H9 (cell line): ENCODE measurements around the gene NR1I2. TPM values are rescaled to one million over a fixed set of nuclear protein-coding genes. Genes with fewer than 3 reads are reported as not detected.

Source experiments
- DNase-seq: peaks from one replicate; pipeline ENCODE4 v3.0.0-alpha.2; 2017
- H2AFZ ChIP-seq: one replicate; pipeline ENCODE4 v1.6.1; 2013; ENCODE audit warnings: mild to moderate bottlenecking, low read length, control low read depth, moderate library complexity
- H2AK5ac ChIP-seq: 2 replicates; pipeline ENCODE4 v1.6.1; 2013; ENCODE audit warnings: low read length, control low read depth, mixed read lengths; ENCODE audit not compliant: insufficient read length
- H2BK120ac ChIP-seq: one replicate; pipeline ENCODE4 v1.6.1; 2013; ENCODE audit warnings: low read depth, mild to moderate bottlenecking, low read length, control low read depth, inconsistent platforms; ENCODE audit not compliant: poor library complexity, severe bottlenecking
- H2BK12ac ChIP-seq: 2 replicates; pipeline ENCODE4 v1.6.1; 2013; ENCODE audit warnings: low read length, control low read depth, mixed read lengths, low read depth; ENCODE audit not compliant: insufficient read length
- H2BK15ac ChIP-seq: 2 replicates; pipeline ENCODE4 v1.6.1; 2013; ENCODE audit warnings: low read depth, low read length, control low read depth
- H2BK20ac ChIP-seq: one replicate; pipeline ENCODE4 v1.6.1; 2013; ENCODE audit warnings: low read depth, mild to moderate bottlenecking, low read length, control low read depth, inconsistent platforms; ENCODE audit not compliant: poor library complexity, severe bottlenecking
- H2BK5ac ChIP-seq: 2 replicates; pipeline ENCODE4 v1.6.1; 2013; ENCODE audit warnings: low read length, control low read depth, mixed read lengths; ENCODE audit not compliant: insufficient read length
- H3K14ac ChIP-seq: 2 replicates; pipeline ENCODE4 v1.6.1; 2013; ENCODE audit warnings: low read length, control low read depth; ENCODE audit not compliant: insufficient read depth
- H3K18ac ChIP-seq: 2 replicates; pipeline ENCODE4 v1.6.1; 2013; ENCODE audit warnings: low read depth, mild to moderate bottlenecking, mixed read lengths, low read length, control low read depth; ENCODE audit not compliant: insufficient read length
- H3K23ac ChIP-seq: 2 replicates; pipeline ENCODE4 v1.6.1; 2013; ENCODE audit warnings: low read length, control low read depth, mixed read lengths, low read depth; ENCODE audit not compliant: insufficient read length
- H3K23me2 ChIP-seq: 2 replicates; pipeline ENCODE4 v1.6.1; 2013; ENCODE audit warnings: low read depth, mild to moderate bottlenecking, mixed read lengths, low read length, control low read depth; ENCODE audit not compliant: insufficient read length, poor library complexity, severe bottlenecking
- H3K27ac ChIP-seq: 2 replicates; pipeline ENCODE4 v1.5.1; 2013; ENCODE audit warnings: low read length, control low read depth, mixed read lengths, low read depth; ENCODE audit not compliant: insufficient read length
- H3K27me3 ChIP-seq: 2 replicates; pipeline ENCODE4 v1.6.1; 2013; ENCODE audit warnings: low read length, control low read depth, inconsistent platforms; ENCODE audit not compliant: insufficient read depth
- H3K4ac ChIP-seq: 2 replicates; pipeline ENCODE4 v1.6.1; 2013; ENCODE audit warnings: low read depth, mild to moderate bottlenecking, control low read depth, inconsistent platforms, low read length, moderate library complexity
- H3K4me1 ChIP-seq: 2 replicates; pipeline ENCODE4 v1.6.1; 2013; ENCODE audit warnings: low read length, control low read depth, inconsistent platforms; ENCODE audit not compliant: insufficient read depth
- H3K4me2 ChIP-seq: 2 replicates; pipeline ENCODE4 v1.6.1; 2013; ENCODE audit warnings: low read length, control low read depth, mixed read lengths; ENCODE audit not compliant: insufficient read length, insufficient read depth
- H3K56ac ChIP-seq: 2 replicates; pipeline ENCODE4 v1.6.1; 2013; ENCODE audit warnings: low read depth, mild to moderate bottlenecking, mixed read lengths, low read length, control low read depth; ENCODE audit not compliant: insufficient read length
- H3K79me1 ChIP-seq: 2 replicates; pipeline ENCODE4 v1.6.1; 2013; ENCODE audit warnings: low read depth, mild to moderate bottlenecking, moderate library complexity, low read length, control low read depth, inconsistent platforms; ENCODE audit not compliant: insufficient read depth, poor library complexity, severe bottlenecking
- H3K79me2 ChIP-seq: 2 replicates; pipeline ENCODE4 v1.6.1; 2013; ENCODE audit warnings: low read length, control low read depth, inconsistent platforms; ENCODE audit not compliant: insufficient read depth
- H3K9ac ChIP-seq: 2 replicates; pipeline ENCODE4 v1.6.1; 2013; ENCODE audit warnings: low read length, control low read depth, mixed read lengths; ENCODE audit not compliant: insufficient read length; ENCODE audit errors: extremely low read depth
- H3K9me3 ChIP-seq: one replicate; pipeline ENCODE4 v1.6.1; 2013; ENCODE audit warnings: low read depth, low read length, inconsistent platforms; ENCODE audit not compliant: control insufficient read depth
- H3T11ph ChIP-seq: one replicate; pipeline ENCODE4 v1.6.1; 2013; ENCODE audit warnings: mild to moderate bottlenecking, low read length, control low read depth, inconsistent platforms
- H4K20me1 ChIP-seq: one replicate; pipeline ENCODE4 v1.6.1; 2013; ENCODE audit not compliant: control insufficient read depth, insufficient read length, insufficient read depth
- H4K5ac ChIP-seq: 2 replicates; pipeline ENCODE4 v1.6.1; 2013; ENCODE audit warnings: low read depth, mild to moderate bottlenecking, mixed read lengths, low read length, control low read depth; ENCODE audit not compliant: insufficient read length
- H4K8ac ChIP-seq: replicated peaks from 2 replicates; pipeline ENCODE4 v1.6.1; 2013; ENCODE audit warnings: low read length, control low read depth, mixed read lengths, low read depth; ENCODE audit not compliant: insufficient read length
- H4K91ac ChIP-seq: 2 replicates; pipeline ENCODE4 v1.6.1; 2013; ENCODE audit warnings: low read depth, mild to moderate bottlenecking, moderate library complexity, mixed read lengths, low read length, control low read depth; ENCODE audit not compliant: insufficient read length
- H3K27ac Mint-ChIP-seq, 3 experiments: 2 replicates in 2 of 3; 3 replicates in 1 of 3; pipeline ENCODE4 v1.8.0; 2020 to 2021; ENCODE audit warnings: mixed read lengths in 3 of 3, mild to moderate bottlenecking in 1 of 3, moderate library complexity in 1 of 3
- H3K27me3 Mint-ChIP-seq: 2 replicates; pipeline ENCODE4 v1.8.0; 2021; ENCODE audit warnings: low read depth, mild to moderate bottlenecking, moderate library complexity, mixed read lengths
- H3K36me3 Mint-ChIP-seq, 3 experiments: 2 replicates in 2 of 3; 3 replicates in 1 of 3; pipeline ENCODE4 v1.8.0; 2020 to 2021; ENCODE audit warnings: low read depth in 3 of 3, mixed read lengths in 3 of 3; ENCODE audit not compliant: insufficient read depth in 1 of 3
- H3K4me1 Mint-ChIP-seq, 2 experiments: 2 replicates each; pipeline ENCODE4 v1.8.0; 2020; ENCODE audit warnings: mixed read lengths in 2 of 2
- H3K4me3 Mint-ChIP-seq, 2 experiments: 2 replicates in 1 of 2; 3 replicates in 1 of 2; pipeline ENCODE4 v1.8.0; 2020 to 2021; ENCODE audit warnings: mild to moderate bottlenecking in 2 of 2, mixed read lengths in 2 of 2, moderate library complexity in 1 of 2
- H3K9me3 Mint-ChIP-seq, 2 experiments: 2 replicates in 1 of 2; 3 replicates in 1 of 2; pipeline ENCODE4 v1.8.0; 2020; ENCODE audit warnings: mild to moderate bottlenecking in 2 of 2, mixed read lengths in 2 of 2, moderate library complexity in 1 of 2
- CTCF ChIP-seq: fragments of 200-600 bp; sonication (generic); conservative IDR thresholded peaks from 3 replicates; pipeline ENCODE4 v1.8.0; 2021; ENCODE audit warnings: antibody characterized with exemption, mild to moderate bottlenecking
- WGBS: extraction: QIAGEN DNeasy Blood & Tissue Kit; methylation state at CpG from one replicate; pipeline ENCODE4 v1.1.7; 2013; ENCODE audit warnings: missing lambda C conversion rate, low lambda C conversion rate, mixed read lengths; ENCODE audit not compliant: insufficient read length; ENCODE audit errors: extremely low coverage; 5-methylcytosine and 5-hydroxymethylcytosine counted together
- total RNA-seq: library from RNA; stranded (reverse); gene quantifications from 2 replicates; pipeline ENCODE4 v1.2.1, GENCODE V29; 2021

Gene NR1I2
- total RNA-seq, 1 experiment from 2014 or later, result not detected

- H3K4me3 Mint-ChIP-seq, result no peak overlapping the region
- Histone ChIP-seq H3K4me1 (no peaks in the 10 kb centered on the region), H3K27me3 (no peaks in the 10 kb centered on the region), H2AFZ (no peak overlapping the region), H4K8ac (no peak overlapping the region), H3K4ac (no peak overlapping the region), H3K4me2 (no peak overlapping the region), H3K9me3 (no peaks in the 10 kb centered on the region), H2BK120ac (no peak overlapping the region), H3K14ac (no peak overlapping the region), H3K23me2 (no peaks in the 10 kb centered on the region), H3K27ac (no peak overlapping the region), H2BK20ac (no peak overlapping the region), H3K56ac (no peak overlapping the region), H3K23ac (no peak overlapping the region), H4K20me1 (no peaks in the 10 kb centered on the region), H3T11ph (no peak overlapping the region), H3K18ac (no peak overlapping the region), H2AK5ac (no peak overlapping the region), H2BK15ac (no peak overlapping the region), H2BK5ac (no peak overlapping the region), H2BK12ac (no peak overlapping the region), H4K91ac (no peak overlapping the region), H3K9ac (no peak overlapping the region), H3K79me1 (no peaks in the 10 kb centered on the region), H4K5ac (no peak overlapping the region), H3K79me2 (no peaks in the 10 kb centered on the region)
- peaks cover under 1% of the 10 kb centered on the region in 2 experiments; a peak in 3 of 4 replicates for H3K4me1 Mint-ChIP-seq
- H3K9me3 Mint-ChIP-seq, result peaks cover 0 to 4% of the 10 kb centered on the region in 2 experiments; a peak in 4 of 5 replicates
- TF ChIP-seq CTCF, result no peak
- no peak for DNase-seq
- no peaks in the 10 kb centered on the region for H3K27me3 Mint-ChIP-seq
- no CpG with 5 or more reads among the region's 9 CpGs for WGBS
- H3K36me3 Mint-ChIP-seq, result no peaks in the 10 kb centered on the region
- H3K27ac Mint-ChIP-seq, result no peak overlapping the region
These were observed 13.1 kb upstream of the NR1I2 start for GRCh38 chr3:119768668-119769393.
